H9 (cell line): ENCODE results near the gene CNNM3. TPM values are rescaled to one million over a fixed set of nuclear protein-coding genes. Genes with fewer than 3 reads are reported as not detected.

Source experiments
- DNase-seq: peaks from one replicate; pipeline ENCODE4 v3.0.0-alpha.2; 2017
- H2AFZ ChIP-seq: one replicate; pipeline ENCODE4 v1.6.1; 2013; ENCODE audit warnings: mild to moderate bottlenecking, low read length, control low read depth, moderate library complexity
- H2AK5ac ChIP-seq: 2 replicates; pipeline ENCODE4 v1.6.1; 2013; ENCODE audit warnings: low read length, control low read depth, mixed read lengths; ENCODE audit not compliant: insufficient read length
- H2BK120ac ChIP-seq: one replicate; pipeline ENCODE4 v1.6.1; 2013; ENCODE audit warnings: low read depth, mild to moderate bottlenecking, low read length, control low read depth, inconsistent platforms; ENCODE audit not compliant: poor library complexity, severe bottlenecking
- H2BK12ac ChIP-seq: 2 replicates; pipeline ENCODE4 v1.6.1; 2013; ENCODE audit warnings: low read length, control low read depth, mixed read lengths, low read depth; ENCODE audit not compliant: insufficient read length
- H2BK15ac ChIP-seq: 2 replicates; pipeline ENCODE4 v1.6.1; 2013; ENCODE audit warnings: low read depth, low read length, control low read depth
- H2BK20ac ChIP-seq: one replicate; pipeline ENCODE4 v1.6.1; 2013; ENCODE audit warnings: low read depth, mild to moderate bottlenecking, low read length, control low read depth, inconsistent platforms; ENCODE audit not compliant: poor library complexity, severe bottlenecking
- H2BK5ac ChIP-seq: 2 replicates; pipeline ENCODE4 v1.6.1; 2013; ENCODE audit warnings: low read length, control low read depth, mixed read lengths; ENCODE audit not compliant: insufficient read length
- H3K14ac ChIP-seq: 2 replicates; pipeline ENCODE4 v1.6.1; 2013; ENCODE audit warnings: low read length, control low read depth; ENCODE audit not compliant: insufficient read depth
- H3K18ac ChIP-seq: 2 replicates; pipeline ENCODE4 v1.6.1; 2013; ENCODE audit warnings: low read depth, mild to moderate bottlenecking, mixed read lengths, low read length, control low read depth; ENCODE audit not compliant: insufficient read length
- H3K23ac ChIP-seq: 2 replicates; pipeline ENCODE4 v1.6.1; 2013; ENCODE audit warnings: low read length, control low read depth, mixed read lengths, low read depth; ENCODE audit not compliant: insufficient read length
- H3K23me2 ChIP-seq: 2 replicates; pipeline ENCODE4 v1.6.1; 2013; ENCODE audit warnings: low read depth, mild to moderate bottlenecking, mixed read lengths, low read length, control low read depth; ENCODE audit not compliant: insufficient read length, poor library complexity, severe bottlenecking
- H3K27ac ChIP-seq: 2 replicates; pipeline ENCODE4 v1.5.1; 2013; ENCODE audit warnings: low read length, control low read depth, mixed read lengths, low read depth; ENCODE audit not compliant: insufficient read length
- H3K27me3 ChIP-seq: 2 replicates; pipeline ENCODE4 v1.6.1; 2013; ENCODE audit warnings: low read length, control low read depth, inconsistent platforms; ENCODE audit not compliant: insufficient read depth
- H3K4ac ChIP-seq: 2 replicates; pipeline ENCODE4 v1.6.1; 2013; ENCODE audit warnings: low read depth, mild to moderate bottlenecking, control low read depth, inconsistent platforms, low read length, moderate library complexity
- H3K4me1 ChIP-seq: 2 replicates; pipeline ENCODE4 v1.6.1; 2013; ENCODE audit warnings: low read length, control low read depth, inconsistent platforms; ENCODE audit not compliant: insufficient read depth
- H3K4me2 ChIP-seq: 2 replicates; pipeline ENCODE4 v1.6.1; 2013; ENCODE audit warnings: low read length, control low read depth, mixed read lengths; ENCODE audit not compliant: insufficient read length, insufficient read depth
- H3K56ac ChIP-seq: 2 replicates; pipeline ENCODE4 v1.6.1; 2013; ENCODE audit warnings: low read depth, mild to moderate bottlenecking, mixed read lengths, low read length, control low read depth; ENCODE audit not compliant: insufficient read length
- H3K79me1 ChIP-seq: 2 replicates; pipeline ENCODE4 v1.6.1; 2013; ENCODE audit warnings: low read depth, mild to moderate bottlenecking, moderate library complexity, low read length, control low read depth, inconsistent platforms; ENCODE audit not compliant: insufficient read depth, poor library complexity, severe bottlenecking
- H3K79me2 ChIP-seq: 2 replicates; pipeline ENCODE4 v1.6.1; 2013; ENCODE audit warnings: low read length, control low read depth, inconsistent platforms; ENCODE audit not compliant: insufficient read depth
- H3K9ac ChIP-seq: 2 replicates; pipeline ENCODE4 v1.6.1; 2013; ENCODE audit warnings: low read length, control low read depth, mixed read lengths; ENCODE audit not compliant: insufficient read length; ENCODE audit errors: extremely low read depth
- H3K9me3 ChIP-seq: one replicate; pipeline ENCODE4 v1.6.1; 2013; ENCODE audit warnings: low read depth, low read length, inconsistent platforms; ENCODE audit not compliant: control insufficient read depth
- H3T11ph ChIP-seq: one replicate; pipeline ENCODE4 v1.6.1; 2013; ENCODE audit warnings: mild to moderate bottlenecking, low read length, control low read depth, inconsistent platforms
- H4K20me1 ChIP-seq: one replicate; pipeline ENCODE4 v1.6.1; 2013; ENCODE audit not compliant: control insufficient read depth, insufficient read length, insufficient read depth
- H4K5ac ChIP-seq: 2 replicates; pipeline ENCODE4 v1.6.1; 2013; ENCODE audit warnings: low read depth, mild to moderate bottlenecking, mixed read lengths, low read length, control low read depth; ENCODE audit not compliant: insufficient read length
- H4K8ac ChIP-seq: replicated peaks from 2 replicates; pipeline ENCODE4 v1.6.1; 2013; ENCODE audit warnings: low read length, control low read depth, mixed read lengths, low read depth; ENCODE audit not compliant: insufficient read length
- H4K91ac ChIP-seq: 2 replicates; pipeline ENCODE4 v1.6.1; 2013; ENCODE audit warnings: low read depth, mild to moderate bottlenecking, moderate library complexity, mixed read lengths, low read length, control low read depth; ENCODE audit not compliant: insufficient read length
- H3K27ac Mint-ChIP-seq, 3 experiments: 2 replicates in 2 of 3; 3 replicates in 1 of 3; pipeline ENCODE4 v1.8.0; 2020 to 2021; ENCODE audit warnings: mixed read lengths in 3 of 3, mild to moderate bottlenecking in 1 of 3, moderate library complexity in 1 of 3
- H3K27me3 Mint-ChIP-seq: 2 replicates; pipeline ENCODE4 v1.8.0; 2021; ENCODE audit warnings: low read depth, mild to moderate bottlenecking, moderate library complexity, mixed read lengths
- H3K36me3 Mint-ChIP-seq, 3 experiments: 2 replicates in 2 of 3; 3 replicates in 1 of 3; pipeline ENCODE4 v1.8.0; 2020 to 2021; ENCODE audit warnings: low read depth in 3 of 3, mixed read lengths in 3 of 3; ENCODE audit not compliant: insufficient read depth in 1 of 3
- H3K4me1 Mint-ChIP-seq, 2 experiments: 2 replicates each; pipeline ENCODE4 v1.8.0; 2020; ENCODE audit warnings: mixed read lengths in 2 of 2
- H3K4me3 Mint-ChIP-seq, 2 experiments: 2 replicates in 1 of 2; 3 replicates in 1 of 2; pipeline ENCODE4 v1.8.0; 2020 to 2021; ENCODE audit warnings: mild to moderate bottlenecking in 2 of 2, mixed read lengths in 2 of 2, moderate library complexity in 1 of 2
- H3K9me3 Mint-ChIP-seq, 2 experiments: 2 replicates in 1 of 2; 3 replicates in 1 of 2; pipeline ENCODE4 v1.8.0; 2020; ENCODE audit warnings: mild to moderate bottlenecking in 2 of 2, mixed read lengths in 2 of 2, moderate library complexity in 1 of 2
- WGBS: extraction: QIAGEN DNeasy Blood & Tissue Kit; methylation state at CpG from one replicate; pipeline ENCODE4 v1.1.7; 2013; ENCODE audit warnings: missing lambda C conversion rate, low lambda C conversion rate, mixed read lengths; ENCODE audit not compliant: insufficient read length; ENCODE audit errors: extremely low coverage; 5-methylcytosine and 5-hydroxymethylcytosine counted together
- total RNA-seq: library from RNA; stranded (reverse); gene quantifications from 2 replicates; pipeline ENCODE4 v1.2.1, GENCODE V29; 2021
- TF ChIP-seq, protein P1 (sequence below): fragments of 200-600 bp; sonication (generic); conservative IDR thresholded peaks from 3 replicates; pipeline ENCODE4 v1.8.0; 2021; ENCODE audit warnings: antibody characterized with exemption, mild to moderate bottlenecking

CNNM3 gene
- total RNA-seq, 1 experiment from 2014 or later, result 25.0 TPM

- no peak overlapping the region for H3K27ac ChIP-seq
- H2BK120ac ChIP-seq, result no peak overlapping the region
- no peak overlapping the region for H3K4ac ChIP-seq
- no peak overlapping the region for H3K4me3 Mint-ChIP-seq
- H3K27me3 Mint-ChIP-seq, result no peaks in the 10 kb centered on the region
- no peak overlapping the region for H4K8ac ChIP-seq
- no peaks in the 10 kb centered on the region for H3K9me3 Mint-ChIP-seq
- H3K79me1 ChIP-seq, result peaks cover 10% of the 10 kb centered on the region
- H3K14ac ChIP-seq, result no peak overlapping the region
- H3K4me1 ChIP-seq, result 0 out of 2 replicates have a peak, but pooled peaks cover 3% of the 10 kb centered on the region
- H3K4me1 Mint-ChIP-seq, result peaks cover 12% of the 10 kb centered on the region in 2 experiments
- H3K18ac ChIP-seq, result no peak overlapping the region
- H2BK12ac ChIP-seq, result no peak overlapping the region
- H3K9me3 ChIP-seq, result no peaks in the 10 kb centered on the region
- peaks cover 10% of the 10 kb centered on the region for H3K23me2 ChIP-seq
- TF ChIP-seq, protein P1, sequence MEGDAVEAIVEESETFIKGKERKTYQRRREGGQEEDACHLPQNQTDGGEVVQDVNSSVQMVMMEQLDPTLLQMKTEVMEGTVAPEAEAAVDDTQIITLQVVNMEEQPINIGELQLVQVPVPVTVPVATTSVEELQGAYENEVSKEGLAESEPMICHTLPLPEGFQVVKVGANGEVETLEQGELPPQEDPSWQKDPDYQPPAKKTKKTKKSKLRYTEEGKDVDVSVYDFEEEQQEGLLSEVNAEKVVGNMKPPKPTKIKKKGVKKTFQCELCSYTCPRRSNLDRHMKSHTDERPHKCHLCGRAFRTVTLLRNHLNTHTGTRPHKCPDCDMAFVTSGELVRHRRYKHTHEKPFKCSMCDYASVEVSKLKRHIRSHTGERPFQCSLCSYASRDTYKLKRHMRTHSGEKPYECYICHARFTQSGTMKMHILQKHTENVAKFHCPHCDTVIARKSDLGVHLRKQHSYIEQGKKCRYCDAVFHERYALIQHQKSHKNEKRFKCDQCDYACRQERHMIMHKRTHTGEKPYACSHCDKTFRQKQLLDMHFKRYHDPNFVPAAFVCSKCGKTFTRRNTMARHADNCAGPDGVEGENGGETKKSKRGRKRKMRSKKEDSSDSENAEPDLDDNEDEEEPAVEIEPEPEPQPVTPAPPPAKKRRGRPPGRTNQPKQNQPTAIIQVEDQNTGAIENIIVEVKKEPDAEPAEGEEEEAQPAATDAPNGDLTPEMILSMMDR, result no peak
- H3K27ac Mint-ChIP-seq, result no peak overlapping the region
- WGBS, result no CpG with 5 or more reads among the region's 25 CpGs
- H2BK20ac ChIP-seq, result no peak overlapping the region
- H3T11ph ChIP-seq, result no peak overlapping the region
- no peak overlapping the region for H2AK5ac ChIP-seq
- H3K4me2 ChIP-seq, result no peak overlapping the region
- no peaks in the 10 kb centered on the region for H3K27me3 ChIP-seq
- H3K56ac ChIP-seq, result no peak overlapping the region
- no peak overlapping the region for H2BK15ac ChIP-seq
- no peak overlapping the region for H3K23ac ChIP-seq
- no peak overlapping the region for H4K91ac ChIP-seq
- peaks cover 29 to 68% (median 67%) of the 10 kb centered on the region in 3 experiments; a peak in 6 of 7 replicates for H3K36me3 Mint-ChIP-seq
- peaks cover 10% of the 10 kb centered on the region; the same call in 1 of the 2 replicates for H3K79me2 ChIP-seq
- H2BK5ac ChIP-seq, result no peak overlapping the region
- H2AFZ ChIP-seq, result no peak overlapping the region
- H4K5ac ChIP-seq, result no peak overlapping the region
- H4K20me1 ChIP-seq, result no peaks in the 10 kb centered on the region
- no peak for DNase-seq
- no peak overlapping the region for H3K9ac ChIP-seq
Observed at GRCh38 chr2:96864343-96865091, 48.4 kb downstream of the CNNM3 start.
